ENCODE data around the gene MED22.

MED22 gene

GRCh38 chr9:133386338-133386737 is 38.4 kb upstream of the MED22 start:
- TF ChIP-seq TAF1 (IDR thresholded peaks at IDR 0.05; ENCODE audit: borderline replicate concordance, insufficient read depth, low read length) (no peak), FOXP2 (optimal IDR thresholded peaks at IDR 0.05; ENCODE audit: borderline replicate concordance, extremely low read depth, extremely low read length, insufficient read depth) (no peak), REST (IDR thresholded peaks at IDR 0.05; ENCODE audit: insufficient read depth in 1 of 2, low read depth in 2 of 2, low read length in 2 of 2) (no peak), SIN3A (IDR thresholded peaks at IDR 0.05; ENCODE audit: borderline replicate concordance, insufficient read depth, low read length) (no peak), POLR2AphosphoS5 (IDR thresholded peaks at IDR 0.05; ENCODE audit: low read depth, low read length) (no peak)

GRCh38 chr9:133385452-133385851 is 37.5 kb upstream of the MED22 start:
- TF ChIP-seq FOXP2 (optimal IDR thresholded peaks at IDR 0.05; ENCODE audit: borderline replicate concordance, extremely low read depth, extremely low read length, insufficient read depth) (no peak), TAF1 (IDR thresholded peaks at IDR 0.05; ENCODE audit: borderline replicate concordance, insufficient read depth, low read length) (no peak)

GRCh38 chr9:133384736-133385321 is 36.9 kb upstream of the MED22 start:
- TF ChIP-seq REST (IDR thresholded peaks at IDR 0.05; ENCODE audit: insufficient read depth in 1 of 2, low read depth in 2 of 2, low read length in 2 of 2) (no peak), TAF1 (IDR thresholded peaks at IDR 0.05; ENCODE audit: borderline replicate concordance, insufficient read depth, low read length) (no peak), SIN3A (IDR thresholded peaks at IDR 0.05; ENCODE audit: borderline replicate concordance, insufficient read depth, low read length) (no peak), POLR2AphosphoS5 (IDR thresholded peaks at IDR 0.05; ENCODE audit: low read depth, low read length) (no peak), FOXP2 (optimal IDR thresholded peaks at IDR 0.05; ENCODE audit: borderline replicate concordance, extremely low read depth, extremely low read length, insufficient read depth) (no peak)

DNA sequence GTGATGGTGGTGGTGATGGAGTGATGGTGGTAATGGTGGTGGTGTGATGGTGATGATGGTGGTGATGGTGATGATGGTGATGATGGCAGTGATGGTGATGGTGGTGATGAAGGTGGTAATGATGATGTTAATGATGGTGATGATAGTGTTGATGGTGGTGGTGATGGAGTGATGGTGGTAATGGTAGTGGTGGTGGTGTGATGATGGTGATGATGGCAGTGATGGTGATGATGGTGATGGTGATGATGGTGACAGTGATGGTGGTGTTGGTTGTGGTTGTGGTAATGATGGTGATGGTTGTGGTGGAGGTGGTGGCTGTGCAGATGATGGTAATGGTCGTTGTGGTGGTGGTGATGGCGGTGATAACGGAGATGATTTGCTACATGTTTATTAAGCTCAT is 35.5 kb upstream of the MED22 start:
- TF ChIP-seq SIN3A (IDR thresholded peaks at IDR 0.05; ENCODE audit: borderline replicate concordance, insufficient read depth, low read length) (no peak), REST (IDR thresholded peaks at IDR 0.05; ENCODE audit: insufficient read depth in 1 of 2, low read depth in 2 of 2, low read length in 2 of 2) (no peak), POLR2AphosphoS5 (IDR thresholded peaks at IDR 0.05; ENCODE audit: low read depth, low read length) (no peak), TAF1 (IDR thresholded peaks at IDR 0.05; ENCODE audit: borderline replicate concordance, insufficient read depth, low read length) (no peak), FOXP2 (optimal IDR thresholded peaks at IDR 0.05; ENCODE audit: borderline replicate concordance, extremely low read depth, extremely low read length, insufficient read depth) (no peak)

GRCh38 chr9:133382507-133383141 is 34.7 kb upstream of the MED22 start:
- TF ChIP-seq REST (IDR thresholded peaks at IDR 0.05; ENCODE audit: insufficient read depth in 1 of 2, low read depth in 2 of 2, low read length in 2 of 2) (no peak), SIN3A (IDR thresholded peaks at IDR 0.05; ENCODE audit: borderline replicate concordance, insufficient read depth, low read length) (no peak), POLR2AphosphoS5 (IDR thresholded peaks at IDR 0.05; ENCODE audit: low read depth, low read length) (no peak), FOXP2 (optimal IDR thresholded peaks at IDR 0.05; ENCODE audit: borderline replicate concordance, extremely low read depth, extremely low read length, insufficient read depth) (no peak)

Data from PFSK-1 (cell line).